Left renal cortex interstitium (tissue), 4 donors: ENCODE data around the gene CA11. TPM values are rescaled to one million over a fixed set of nuclear protein-coding genes. Genes with fewer than 3 reads are reported as not detected.
"Not testable (repeated sequence)": the region's sequence is repeated elsewhere in the genome, so short reads cannot be mapped to it uniquely, and the experiment has no call there.

Experiments used
- DNase-seq, 4 donors: peaks; one replicate each; pipeline ENCODE4 v3.0.0-alpha.2; 2013; ENCODE audit warnings: low read depth in 4 of 4, low spot score in 2 of 4, missing footprints in 1 of 4
- polyA plus RNA-seq, 4 donors: library from polyadenylated mRNA; unstranded; fragments of 120-200 nt; gene quantifications; one replicate each; pipeline ENCODE4 v1.2.1, GENCODE V29; 2013; ENCODE audit not compliant: insufficient read length in 4 of 4

Gene CA11
- polyA plus RNA-seq = 10 to 100 TPM; 20.9 to 34.8 (median 28.6) TPM

DNA sequence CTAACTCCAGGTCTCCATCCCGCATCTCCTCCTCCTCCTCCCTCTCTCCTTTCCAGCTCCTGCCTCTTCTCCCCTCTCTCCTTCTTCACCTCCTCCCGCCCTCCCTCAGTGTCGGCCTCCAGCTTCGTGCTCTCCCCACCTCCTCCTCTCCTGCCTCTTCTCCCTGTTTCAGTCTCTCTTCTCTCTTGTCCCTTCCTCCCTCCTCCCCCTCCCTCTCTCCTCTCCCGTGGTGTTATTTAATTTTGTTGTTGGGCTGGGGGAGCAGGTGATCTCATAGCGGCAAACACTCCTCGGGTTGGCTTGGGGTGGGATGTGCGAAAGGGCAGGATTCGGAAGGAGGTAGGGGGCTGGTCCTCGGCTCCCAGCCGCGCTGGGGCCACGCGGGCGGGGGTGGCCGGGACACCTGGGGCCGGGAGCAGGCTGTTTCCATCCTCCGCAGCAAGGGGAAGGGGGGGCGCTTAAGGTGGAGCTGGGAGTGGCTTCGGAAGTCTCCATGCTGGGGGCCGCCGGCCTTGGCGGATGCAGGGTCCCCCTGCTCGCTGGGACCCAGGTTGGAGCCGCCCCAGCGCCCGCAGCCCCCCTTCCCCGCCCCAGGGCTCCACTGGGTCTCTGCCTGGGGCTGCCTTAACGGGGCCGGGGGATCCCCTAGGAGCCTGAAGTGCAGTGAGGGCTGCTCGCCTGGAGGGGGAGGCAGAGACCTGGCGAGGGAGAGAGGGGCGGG is at the start of gene CA11:
TSS of gene CA11 (minus strand) at position 187 of the 721 bp plus-strand sequence. CDS start 555 bp downstream, outside the sequence.
- DNase-seq = peak in 2 of 4 donors; percentile 85 to 91

DNA sequence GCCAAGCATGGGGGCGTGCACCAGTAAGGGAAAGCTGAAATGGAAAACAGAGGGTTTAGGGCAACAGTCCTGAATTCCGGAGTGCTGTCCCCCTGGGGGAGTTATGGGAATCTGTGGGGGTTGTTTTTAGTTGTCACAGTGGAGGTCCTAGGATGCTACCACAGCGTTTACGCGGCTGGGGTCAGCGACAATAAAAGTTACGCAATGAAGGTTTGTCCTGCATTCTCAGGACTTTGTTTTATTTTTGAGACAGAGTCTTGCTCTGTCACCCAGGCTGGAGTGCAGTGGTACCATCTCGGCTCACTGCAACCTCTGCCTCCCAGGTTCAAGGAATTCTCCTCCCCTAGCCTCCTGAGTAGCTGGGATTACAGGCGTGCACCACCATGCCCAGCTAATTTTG is 47.6 kb upstream of the CA11 start:
- DNase-seq = not testable (repeated sequence)

DNA sequence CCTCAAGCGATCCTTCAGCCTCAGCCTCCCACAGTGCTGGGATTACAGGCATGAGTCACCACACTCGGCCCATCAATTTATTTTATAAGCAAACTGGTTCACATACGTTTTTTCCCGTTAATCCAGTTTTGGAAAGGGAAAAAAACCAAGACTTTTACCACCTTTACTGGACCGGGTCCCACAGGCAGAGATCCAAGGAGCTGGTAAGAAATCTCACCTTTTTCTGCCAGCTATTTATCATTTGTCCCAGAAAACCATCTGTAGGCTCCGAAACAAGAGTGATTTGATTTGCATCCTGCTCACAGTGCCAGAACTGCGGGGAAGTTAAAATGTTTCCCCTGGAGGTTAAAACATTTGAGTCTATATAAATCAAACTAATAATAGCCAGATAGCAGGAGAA is 43.5 kb upstream of the CA11 start:
- no peak for DNase-seq

DNA sequence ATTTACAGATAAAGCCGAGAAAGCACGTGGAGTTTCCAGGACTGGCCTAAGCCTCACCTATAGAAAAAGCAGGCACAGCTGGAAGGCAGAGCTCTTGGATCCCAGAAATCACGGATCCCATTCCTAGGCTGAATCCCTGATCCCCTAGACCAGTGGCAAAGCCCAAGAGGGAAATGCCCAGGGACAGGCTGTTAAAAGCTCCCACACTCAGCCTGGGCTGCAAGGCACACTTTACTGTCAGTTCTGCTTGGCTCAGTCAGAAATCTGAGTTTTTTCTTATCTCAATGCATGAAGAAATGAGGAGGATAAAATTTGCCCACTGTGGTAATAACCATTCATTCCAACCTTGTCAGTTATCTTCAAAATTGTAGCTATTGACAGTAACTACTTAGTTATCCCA is 41.8 kb upstream of the CA11 start:
- no peak for DNase-seq

DNA sequence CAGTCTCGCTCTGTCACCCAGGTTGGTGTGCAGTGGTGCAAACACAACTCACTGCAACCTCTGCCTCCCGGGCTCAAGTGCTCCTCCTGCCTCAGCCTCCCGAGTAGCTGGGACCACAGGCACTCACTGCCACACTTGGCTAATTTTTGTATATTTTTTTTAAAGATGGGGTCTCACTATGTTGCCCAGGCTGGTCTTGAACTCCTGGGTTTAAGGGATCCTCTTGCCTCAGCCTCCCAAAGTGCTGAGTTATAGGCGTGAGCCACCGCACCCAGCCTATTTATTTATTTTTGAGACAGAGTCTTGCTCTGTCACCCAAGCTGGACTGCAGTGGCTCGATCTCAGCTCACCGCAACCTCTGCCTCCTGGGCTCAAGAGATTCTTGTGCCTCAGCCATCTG is 40.6 kb upstream of the CA11 start:
- DNase-seq = not testable (repeated sequence)

DNA sequence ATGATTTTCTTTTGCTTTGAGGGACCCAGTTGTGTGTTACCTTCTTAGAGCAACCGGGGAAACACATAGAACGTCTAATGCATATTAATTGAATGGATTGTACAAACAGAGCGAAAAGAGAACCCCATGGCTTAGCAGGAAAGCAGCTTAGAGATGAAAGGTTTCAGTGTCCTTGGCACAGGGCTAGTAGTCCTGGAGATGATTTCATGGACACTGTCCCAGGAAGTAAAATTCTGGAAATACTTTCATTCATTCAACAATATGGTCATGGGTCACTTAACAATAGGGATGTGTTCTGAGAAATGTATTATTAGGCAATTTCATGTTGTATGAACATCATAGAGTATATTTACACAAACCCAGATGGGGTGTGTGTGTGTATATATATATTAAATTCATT is 40.1 kb upstream of the CA11 start:
- DNase-seq = no peak

DNA sequence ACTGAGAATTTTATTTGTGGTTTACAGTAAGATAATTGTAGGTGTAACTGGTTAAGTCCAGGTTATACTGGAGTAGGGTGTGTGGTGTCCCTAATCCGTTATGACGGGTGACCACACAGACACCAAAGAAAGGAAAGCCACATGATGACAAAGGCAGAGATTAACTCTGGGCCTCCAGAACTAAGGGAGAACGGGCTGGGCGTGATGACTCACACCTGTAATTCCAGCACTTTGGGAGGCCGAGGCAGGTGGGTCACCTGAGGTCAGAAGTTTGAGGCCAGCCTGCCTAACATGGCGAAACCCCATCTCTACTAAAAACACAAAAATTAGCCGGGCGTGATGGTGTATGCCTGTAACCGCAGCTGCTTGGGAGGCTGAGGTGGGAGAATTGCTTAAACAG is 39.6 kb upstream of the CA11 start:
- DNase-seq = no peak

DNA sequence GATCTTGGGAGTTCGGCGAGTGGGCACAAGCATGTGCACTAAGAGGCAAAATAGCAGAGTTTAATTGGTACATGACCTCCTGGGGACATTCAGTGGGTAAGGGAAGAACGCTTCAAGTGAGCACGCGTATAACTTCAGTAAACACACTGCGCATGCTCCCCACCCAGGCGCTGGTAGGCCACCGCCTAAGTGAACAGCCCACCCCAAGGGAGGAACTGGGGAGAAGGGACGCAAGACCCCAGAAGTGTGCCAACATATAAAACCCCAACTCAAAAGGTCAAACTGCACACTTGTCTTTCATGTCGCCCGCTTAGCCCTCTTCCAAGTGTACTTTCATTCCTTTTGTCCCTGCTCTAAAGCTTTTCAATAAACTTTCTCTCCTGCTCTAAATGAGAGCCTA is 37.4 kb upstream of the CA11 start:
- no peak for DNase-seq

DNA sequence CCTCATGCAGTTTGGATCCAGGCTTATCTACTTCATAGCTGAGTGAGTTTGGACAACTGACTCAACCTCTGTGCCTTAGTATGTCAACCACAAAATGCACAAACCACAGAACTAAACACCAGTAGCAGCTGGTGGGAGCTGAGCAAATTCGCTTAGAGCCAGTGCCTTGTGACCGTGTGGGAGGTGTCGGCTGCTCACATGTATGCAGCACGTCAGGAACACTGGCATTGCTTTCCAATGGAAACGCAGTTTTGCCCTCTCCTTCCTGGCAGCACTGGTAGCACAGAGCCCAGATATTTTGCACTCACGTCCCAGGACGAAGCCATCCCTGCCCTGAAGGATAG is 35.1 kb upstream of the CA11 start:
- DNase-seq = no peak

DNA sequence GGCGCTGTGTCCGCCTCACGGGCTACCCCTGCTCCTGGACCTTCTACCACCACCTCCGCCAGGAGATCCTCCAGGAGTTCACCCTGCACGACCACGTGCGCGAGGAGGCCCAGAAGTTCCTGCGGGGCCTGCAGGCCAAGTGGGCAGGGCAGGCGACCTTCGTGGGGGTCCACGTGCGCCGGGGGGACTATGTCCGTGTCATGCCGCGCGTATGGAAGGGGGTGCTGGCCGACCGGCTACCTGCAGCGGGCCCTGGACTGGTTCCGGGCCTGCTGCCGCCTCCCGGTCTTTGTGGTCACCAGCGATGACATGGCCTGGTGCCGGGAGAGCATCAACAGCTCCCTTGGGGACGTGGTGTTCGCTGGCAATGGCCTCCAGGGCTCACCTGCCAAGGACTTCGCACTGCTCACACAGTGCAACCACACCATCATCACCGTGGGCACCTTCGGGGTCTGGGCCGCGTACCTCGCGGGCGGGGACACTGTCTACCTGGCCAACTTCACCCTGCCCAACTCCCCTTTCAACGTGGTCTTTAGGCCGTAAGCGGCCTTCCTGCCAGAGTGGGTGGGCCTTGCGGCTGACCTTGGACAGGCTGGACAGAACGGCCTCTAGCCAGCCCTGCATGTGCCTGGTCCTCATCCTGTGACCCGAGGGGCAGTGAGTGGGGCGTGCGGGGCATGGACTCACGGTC is 34.6 kb upstream of the CA11 start:
- DNase-seq = no peak

DNA sequence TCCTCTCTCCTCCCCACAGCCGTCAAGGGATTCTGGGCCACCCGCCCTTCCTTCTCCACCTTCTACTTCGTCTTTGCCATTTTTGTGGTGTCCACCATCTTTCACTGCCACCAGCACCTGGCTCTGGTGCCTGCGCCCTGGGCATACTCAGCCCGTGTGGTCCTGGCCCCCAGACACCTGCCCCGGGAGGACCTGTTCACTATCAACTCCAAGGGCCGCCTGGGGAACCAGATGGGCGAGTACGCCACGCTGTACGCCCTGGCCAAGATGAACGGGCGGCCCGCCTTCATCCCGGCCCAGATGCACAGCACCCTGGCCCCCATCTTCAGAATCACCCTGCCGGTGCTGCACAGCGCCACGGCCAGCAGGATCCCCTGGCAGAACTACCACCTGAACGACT is 34.0 kb upstream of the CA11 start:
- not testable (repeated sequence) for DNase-seq

DNA sequence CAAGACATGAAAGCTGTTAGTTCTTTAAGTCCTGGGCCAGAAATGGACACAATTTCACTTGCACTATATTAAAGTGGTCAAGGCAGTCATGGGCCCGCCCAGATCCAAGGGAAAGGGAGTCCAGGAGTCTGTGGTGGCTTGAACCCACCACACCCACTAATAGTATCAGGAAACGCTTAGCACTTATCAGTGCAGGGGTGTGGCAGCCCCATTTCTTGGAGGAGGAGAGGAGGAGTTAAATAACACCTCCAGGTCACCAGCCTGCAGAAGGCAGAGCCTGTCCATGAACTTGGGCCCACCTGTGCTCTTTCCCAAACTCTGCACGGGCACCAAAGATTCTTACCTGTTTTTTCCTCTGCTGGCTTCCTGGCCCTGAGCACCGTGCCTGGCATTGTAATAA is 32.2 kb upstream of the CA11 start:
- no peak for DNase-seq

DNA sequence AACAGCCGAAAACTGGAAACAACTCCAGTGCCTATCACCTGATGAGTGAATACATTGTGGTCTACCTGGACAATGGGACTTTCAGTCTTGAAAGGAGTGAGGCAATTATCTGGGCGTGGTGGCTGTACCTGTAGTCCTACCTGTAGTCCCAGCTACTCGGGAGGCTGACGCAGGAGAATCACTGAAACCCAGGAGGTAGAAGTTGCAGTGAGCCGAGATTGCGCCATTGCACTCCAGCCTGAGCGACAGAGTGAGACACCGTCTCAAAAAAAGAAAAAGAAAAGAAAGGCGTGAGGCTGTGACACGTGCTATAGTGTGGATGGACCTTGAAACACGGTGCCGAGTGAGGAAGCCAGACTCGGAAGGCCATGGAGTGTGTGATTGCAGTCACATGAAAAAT is 30.9 kb upstream of the CA11 start:
- no peak for DNase-seq

DNA sequence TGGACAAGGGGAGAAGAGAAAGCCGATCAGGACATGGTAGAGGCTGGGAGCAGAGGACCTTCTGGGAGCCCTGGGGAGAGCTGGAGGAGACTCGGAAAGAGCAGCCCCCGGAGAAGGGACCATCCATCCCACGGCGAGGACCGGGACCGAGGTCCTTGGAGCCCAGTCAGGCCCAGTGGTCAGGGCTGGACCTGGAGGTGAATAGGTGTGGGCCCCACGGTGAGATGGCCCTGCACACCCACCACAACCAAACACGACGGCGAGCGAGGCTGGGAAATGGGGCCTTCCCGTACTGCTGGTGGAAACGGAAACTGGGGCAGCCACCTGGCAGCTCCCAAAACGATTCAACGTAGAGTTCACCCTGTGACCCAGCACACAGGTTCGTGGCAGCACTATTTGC is 30.5 kb upstream of the CA11 start:
- DNase-seq = no peak

DNA sequence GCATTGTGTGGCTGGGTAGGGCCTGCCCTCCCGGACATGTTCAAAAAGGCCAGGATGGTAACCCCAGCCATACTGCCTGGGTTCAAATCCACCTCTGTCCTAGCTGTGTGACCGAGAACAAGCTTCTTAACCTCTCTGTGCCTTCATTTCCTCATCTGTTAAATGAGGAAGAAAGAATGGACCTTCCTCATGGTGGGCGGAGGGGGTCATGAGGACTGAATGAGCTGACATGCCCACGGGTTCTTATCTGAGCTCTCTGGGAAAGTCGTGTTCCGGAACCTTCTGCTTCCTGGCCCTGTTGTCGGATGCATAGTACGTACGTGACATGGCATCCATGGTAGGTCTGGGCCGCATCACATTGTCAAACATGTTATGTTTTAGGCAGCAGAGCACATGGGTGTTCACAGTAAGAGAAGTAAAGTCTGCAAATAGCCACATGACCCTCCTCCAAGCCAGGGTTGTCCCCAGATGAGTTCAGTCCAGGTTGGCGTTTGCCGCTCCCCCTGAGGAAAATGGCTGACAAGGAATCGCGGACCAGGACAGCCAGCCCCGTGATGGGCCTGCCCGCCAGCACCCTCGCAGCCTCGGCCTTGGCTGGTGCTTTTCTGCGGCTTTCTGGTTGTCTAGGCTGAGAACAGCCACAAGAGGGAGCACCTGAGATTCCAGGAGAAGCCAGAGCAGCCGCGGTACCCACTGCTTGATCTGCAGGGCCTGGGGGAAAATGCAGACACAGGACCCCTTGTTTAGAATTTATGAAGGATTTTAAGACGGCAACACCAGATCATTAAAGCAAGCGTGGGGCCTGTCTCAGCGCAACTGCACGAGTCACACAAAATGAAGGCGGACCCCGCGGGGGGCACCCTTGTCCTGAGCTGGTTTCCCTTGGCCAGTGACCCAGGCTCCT is 29.2 kb upstream of the CA11 start:
- DNase-seq = peak in 2 of 4 donors; percentile 67 to 83

DNA sequence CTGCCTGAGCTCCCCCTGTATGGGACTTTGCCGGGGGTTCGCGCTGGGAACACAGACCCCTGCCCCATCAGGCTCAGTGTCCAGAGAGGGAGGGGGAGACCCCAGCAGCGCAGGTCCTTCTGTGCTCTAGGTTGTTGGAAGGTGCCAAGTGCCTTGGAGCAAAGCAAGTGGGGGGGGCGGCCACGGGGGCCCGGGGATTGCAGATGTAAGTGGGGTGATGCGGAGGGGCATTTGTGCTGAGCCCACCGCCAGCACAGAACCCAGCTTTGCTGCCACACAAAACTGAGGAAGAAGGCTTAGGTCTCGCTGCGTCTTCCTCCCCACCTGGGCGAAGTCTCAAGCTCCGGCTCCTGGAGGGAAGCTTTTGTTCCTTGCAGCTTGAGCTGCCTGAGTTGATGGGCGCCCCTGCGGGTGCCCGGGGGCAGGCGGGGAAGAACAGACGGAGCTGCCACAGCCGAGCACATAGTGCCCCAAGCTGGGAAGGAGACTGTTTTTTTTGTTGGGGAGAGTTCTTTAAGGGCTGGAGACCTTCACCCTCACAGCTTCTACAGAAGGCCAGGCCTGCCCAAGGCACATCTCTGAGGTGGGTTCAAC is 28.3 kb upstream of the CA11 start:
- DNase-seq = no peak

DNA sequence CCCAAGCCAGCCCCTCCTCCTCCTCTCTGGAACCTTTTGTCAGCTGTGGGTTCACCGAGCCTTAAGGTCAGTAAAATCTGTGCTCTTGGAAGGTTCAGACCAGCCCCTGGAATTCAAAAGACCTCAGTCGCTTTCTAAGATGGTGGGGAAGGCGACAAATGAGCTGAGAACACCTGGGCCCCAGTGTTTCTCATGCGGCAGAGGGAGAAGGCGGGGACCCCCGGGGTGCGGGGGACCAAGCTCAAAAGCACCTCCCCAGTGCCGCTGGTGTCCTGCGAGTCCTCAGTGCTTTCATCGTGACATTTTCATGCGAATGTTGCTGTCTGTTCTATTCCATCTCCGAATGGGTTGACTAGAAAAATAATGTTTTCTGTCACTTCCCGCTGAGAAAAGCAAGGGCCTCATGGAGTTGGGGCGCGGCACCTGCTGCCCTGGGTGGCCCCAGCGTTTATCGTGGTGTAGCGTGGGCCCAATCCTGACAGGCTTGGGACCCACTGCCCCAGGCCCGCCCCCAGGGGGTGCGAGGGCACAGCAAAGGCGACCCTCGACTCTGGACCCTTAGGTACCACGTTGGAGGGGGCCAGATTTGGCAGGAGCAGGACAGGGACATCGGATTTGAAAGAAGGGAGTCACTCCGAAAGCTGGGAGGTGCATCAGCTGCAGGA is 27.6 kb upstream of the CA11 start:
- DNase-seq = no peak

DNA sequence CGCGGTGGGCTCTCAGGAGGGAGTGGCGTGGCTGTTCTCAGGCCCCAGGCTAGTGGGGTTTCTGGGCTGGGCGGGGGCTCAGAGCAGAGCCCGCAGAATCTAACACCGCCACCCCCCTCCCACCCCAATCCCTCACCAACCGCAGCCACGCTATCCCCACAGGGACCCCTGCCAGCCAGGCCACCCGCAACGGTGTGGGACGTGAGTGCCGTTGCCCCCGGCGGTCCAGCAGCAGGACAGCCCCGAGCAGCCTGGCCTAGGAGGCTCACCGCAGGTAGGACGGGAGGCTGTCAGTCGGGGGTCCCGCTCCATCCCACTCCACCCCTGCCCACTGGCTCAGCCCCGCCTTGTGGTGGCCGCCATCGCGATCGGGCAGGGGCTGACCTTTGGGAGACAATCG is 27.0 kb upstream of the CA11 start, which contains the start of gene NTN5:
TSS of gene NTN5 (minus strand) at position 24 of the 400 bp plus-strand sequence. CDS start 2,031 bp downstream, outside the sequence.
- DNase-seq = no peak

DNA sequence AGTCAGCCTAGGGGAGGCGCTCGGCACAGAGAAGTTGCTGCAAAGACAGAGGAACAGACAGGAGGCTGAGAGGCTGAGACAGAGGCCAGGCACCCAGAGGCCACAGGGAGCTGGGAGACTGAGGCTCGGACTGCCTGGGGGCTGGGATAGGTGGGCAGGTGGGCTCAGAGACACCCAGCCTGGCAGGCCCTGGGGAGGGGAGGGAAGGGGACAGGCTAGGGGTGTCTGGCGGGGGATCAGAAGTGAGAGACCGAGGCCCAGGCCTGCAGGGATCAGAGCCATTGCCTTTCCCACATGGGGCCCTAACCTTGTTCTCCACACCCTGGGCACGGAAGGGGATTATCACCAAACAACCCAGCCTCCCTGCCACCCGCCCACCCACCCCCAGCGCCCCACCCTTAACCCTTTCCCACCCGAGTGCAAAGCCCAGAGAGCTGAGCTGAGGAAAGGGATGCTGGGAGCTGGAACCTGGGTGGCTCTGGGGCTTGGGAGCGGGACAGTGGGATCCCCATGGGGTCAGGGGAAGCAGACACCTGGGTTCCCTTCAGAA is 25.5 kb upstream of the CA11 start:
- no peak for DNase-seq
